Stimulated activated naive CD4-positive, alpha-beta T cell (primary cell): Measurements from ENCODE around the gene AQP5.

Source experiments
- DNase-seq, 6 experiments: peaks; one replicate each; lab custom pipeline; 2025; lab: John Stamatoyannopoulos, UW

AQP5 gene

GRCh38 chr12:49950273-49951251 is 11.1 kb upstream of the AQP5 start, which contains the start of gene AQP2:
Gene AQP2 (plus strand): TSS chr12:49950737. CDS start chr12:49950831, 94 bp downstream.
- no peak for DNase-seq

GRCh38 chr12:49951411-49952240 is 10.0 kb upstream of the AQP5 start:
- no peak for DNase-seq

- DNase-seq: no peak
These were observed 9.1 kb upstream of the AQP5 start for GRCh38 chr12:49952391-49953055.

- DNase-seq: no peak
These were observed 8.5 kb upstream of the AQP5 start for GRCh38 chr12:49953151-49953550.

- no peak for DNase-seq
These were observed 7.5 kb upstream of the AQP5 start for GRCh38 chr12:49953961-49954846.

- DNase-seq: no peak
These were observed 6.5 kb upstream of the AQP5 start for GRCh38 chr12:49954863-49955830.

- no peak for DNase-seq
These were observed 5.6 kb upstream of the AQP5 start for GRCh38 chr12:49955899-49956662.

GRCh38 chr12:49956663-49957569 is 4.8 kb upstream of the AQP5 start:
- no peak for DNase-seq

GRCh38 chr12:49957570-49957967 is 4.1 kb upstream of the AQP5 start:
- DNase-seq: no peak

GRCh38 chr12:49959685-49960473 is 1.8 kb upstream of the AQP5 start:
- no peak for DNase-seq

- no peak for DNase-seq
These were observed 1.1 kb upstream of the AQP5 start for GRCh38 chr12:49960474-49961110.

- DNase-seq: no peak
These were observed 507 bp downstream of the AQP5 start for GRCh38 chr12:49961993-49962764.

- DNase-seq: no peak
These were observed 1.4 kb downstream of the AQP5 start for GRCh38 chr12:49962861-49963765.

- no peak for DNase-seq
These were observed 2.5 kb downstream of the AQP5 start for GRCh38 chr12:49963976-49964815.
